Measurements from ENCODE around the gene ZNF527. TPM values are rescaled to one million over a fixed set of nuclear protein-coding genes. Genes with fewer than 3 reads are reported as not detected.

The ZNF527 gene
- total and polyA plus RNA-seq, 9 of the 15 experiments (the other 6 are each of a cell fraction or from before 2014, with no cell fraction given), result 0.18 to 1.4 (median 0.86) TPM

DNA sequence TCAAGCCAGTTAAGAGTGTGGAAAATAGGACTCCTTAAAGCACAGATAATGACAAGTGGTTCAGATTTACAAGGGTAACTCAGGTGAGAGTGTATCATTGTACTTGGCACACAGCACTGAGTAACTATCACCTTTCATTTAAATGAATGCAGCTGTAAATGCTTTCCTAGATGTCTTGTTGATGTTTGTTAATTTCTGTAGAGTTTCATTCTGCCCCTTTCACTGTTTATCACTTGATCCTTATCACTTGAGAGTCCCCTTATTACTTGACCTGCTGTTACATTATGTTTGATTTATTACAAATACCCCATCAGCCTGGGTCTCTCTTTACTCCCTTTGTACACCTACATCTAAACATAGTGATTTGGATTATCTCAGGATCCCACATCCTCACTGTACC, 38.1 kb upstream of the ZNF527 start (continued):
- TF ChIP-seq ZNF696 (CRISPR knock-in tag; conservative IDR thresholded peaks at IDR 0.05), result no peak

DNA sequence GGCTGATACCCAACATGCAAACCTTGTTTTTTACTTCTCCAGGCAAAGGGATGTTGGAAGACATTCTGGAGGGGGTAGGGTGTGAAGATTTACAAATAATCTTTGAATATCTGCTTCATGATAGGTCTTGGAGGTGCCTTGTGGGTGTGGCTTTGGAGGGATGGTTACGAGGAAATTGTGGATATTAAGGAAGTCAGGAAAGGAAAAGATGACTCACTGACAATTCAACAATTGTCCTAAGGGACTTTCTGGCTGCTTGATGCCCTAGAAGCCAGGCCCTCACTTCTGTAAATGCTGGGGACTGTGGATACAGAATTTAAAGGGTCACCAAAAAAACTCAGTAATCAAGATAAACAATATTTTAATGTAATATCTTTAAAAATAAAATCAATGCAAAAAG, 37.4 kb upstream of the ZNF527 start:
- no peaks in the 10 kb centered on the region for H3K9me1 ChIP-seq (ENCODE audit: control insufficient read depth, insufficient read depth, low read length)
- CTCF ChIA-PET (ENCODE audit: low intra/inter-chr PET ratio), result no interaction called here
- no peak overlapping the region for H3K4me3 ChIP-seq
- H3K27ac ChIP-seq (ENCODE audit: extremely low read depth, low read depth, low read length), result no peak overlapping the region
- no peak overlapping the region for H3K4me2 ChIP-seq (ENCODE audit: insufficient read depth, low read length)
- no peaks in the 10 kb centered on the region for H3K27me3 ChIP-seq (ENCODE audit: control insufficient read depth in 2 of 2, insufficient read depth in 2 of 2, low read length in 2 of 2)
- no peaks in the 10 kb centered on the region for H3K36me3 ChIP-seq (ENCODE audit: control insufficient read depth, insufficient read depth, low read length)
- no peak overlapping the region for H3K9ac ChIP-seq (ENCODE audit: insufficient read depth in 1 of 2, low read depth in 2 of 2, low read length in 2 of 2)
- no peak for DNase-seq (ENCODE audit: extremely low read depth in 1 of 4, low spot score in 3 of 4)
- 11% methylated on average over 1 of the region's 1 CpG for WGBS (ENCODE audit: insufficient coverage, low coverage, missing lambda C conversion rate)
- no peak overlapping the region for H2AFZ ChIP-seq (ENCODE audit: low read depth, low read length)
- no TSS peak for BruUV-seq (replicated peaks)
- POLR2A ChIA-PET, result no interaction called here
- H4K20me1 ChIP-seq (replicated peaks; ENCODE audit: control insufficient read depth, insufficient read depth, low read length), result no peaks in the 10 kb centered on the region
- ATAC-seq, result no peak
- H3K9me3 ChIP-seq (replicated peaks; ENCODE audit: control insufficient read depth, insufficient read depth, low read depth, low read length), result no peaks in the 10 kb centered on the region; the same call in 1 of the 2 replicates
- in situ Hi-C loops (cut with MboI) (no loop called here), intact Hi-C loops (cut with micrococcal nuclease) (no loop called here)
- no peaks in the 10 kb centered on the region for H3K79me2 ChIP-seq (ENCODE audit: control insufficient read depth, insufficient read depth, low read length)
- H3K4me1 ChIP-seq (replicated peaks in 1 of 2; ENCODE audit: control insufficient read depth in 2 of 2, insufficient read depth in 2 of 2, low read length in 2 of 2), result no peaks in the 10 kb centered on the region
- no peak for FAIRE-seq
- TF ChIP-seq KAT8 (IDR thresholded peaks at IDR 0.05; ENCODE audit: low read depth) (no peak), GABPA (tag; conservative IDR thresholded peaks at IDR 0.05; ENCODE audit: low read depth) (no peak), SRSF7 (optimal IDR thresholded peaks at IDR 0.05; ENCODE audit: low read depth, low read length) (no peak), STAT5B (CRISPR knock-in tag; IDR thresholded peaks at IDR 0.05) (no peak), SMARCB1 (IDR thresholded peaks at IDR 0.05; ENCODE audit: insufficient read length, low read depth) (no peak), SIRT6 (IDR thresholded peaks at IDR 0.05; ENCODE audit: low read depth, low read length) (no peak), ZNF3 (CRISPR knock-in tag; IDR thresholded peaks at IDR 0.05) (no peak), PHTF2 (CRISPR knock-in tag; IDR thresholded peaks at IDR 0.05) (no peak)
- TF ChIP-seq, protein P1, sequence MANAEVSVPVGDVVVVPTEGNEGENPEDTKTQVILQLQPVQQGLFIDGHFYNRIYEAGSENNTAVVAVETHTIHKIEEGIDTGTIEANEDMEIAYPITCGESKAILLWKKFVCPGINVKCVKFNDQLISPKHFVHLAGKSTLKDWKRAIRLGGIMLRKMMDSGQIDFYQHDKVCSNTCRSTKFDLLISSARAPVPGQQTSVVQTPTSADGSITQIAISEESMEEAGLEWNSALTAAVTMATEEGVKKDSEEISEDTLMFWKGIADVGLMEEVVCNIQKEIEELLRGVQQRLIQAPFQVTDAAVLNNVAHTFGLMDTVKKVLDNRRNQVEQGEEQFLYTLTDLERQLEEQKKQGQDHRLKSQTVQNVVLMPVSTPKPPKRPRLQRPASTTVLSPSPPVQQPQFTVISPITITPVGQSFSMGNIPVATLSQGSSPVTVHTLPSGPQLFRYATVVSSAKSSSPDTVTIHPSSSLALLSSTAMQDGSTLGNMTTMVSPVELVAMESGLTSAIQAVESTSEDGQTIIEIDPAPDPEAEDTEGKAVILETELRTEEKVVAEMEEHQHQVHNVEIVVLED (CRISPR knock-in tag; IDR thresholded peaks at IDR 0.05), result no peak
- TF ChIP-seq, protein P2, sequence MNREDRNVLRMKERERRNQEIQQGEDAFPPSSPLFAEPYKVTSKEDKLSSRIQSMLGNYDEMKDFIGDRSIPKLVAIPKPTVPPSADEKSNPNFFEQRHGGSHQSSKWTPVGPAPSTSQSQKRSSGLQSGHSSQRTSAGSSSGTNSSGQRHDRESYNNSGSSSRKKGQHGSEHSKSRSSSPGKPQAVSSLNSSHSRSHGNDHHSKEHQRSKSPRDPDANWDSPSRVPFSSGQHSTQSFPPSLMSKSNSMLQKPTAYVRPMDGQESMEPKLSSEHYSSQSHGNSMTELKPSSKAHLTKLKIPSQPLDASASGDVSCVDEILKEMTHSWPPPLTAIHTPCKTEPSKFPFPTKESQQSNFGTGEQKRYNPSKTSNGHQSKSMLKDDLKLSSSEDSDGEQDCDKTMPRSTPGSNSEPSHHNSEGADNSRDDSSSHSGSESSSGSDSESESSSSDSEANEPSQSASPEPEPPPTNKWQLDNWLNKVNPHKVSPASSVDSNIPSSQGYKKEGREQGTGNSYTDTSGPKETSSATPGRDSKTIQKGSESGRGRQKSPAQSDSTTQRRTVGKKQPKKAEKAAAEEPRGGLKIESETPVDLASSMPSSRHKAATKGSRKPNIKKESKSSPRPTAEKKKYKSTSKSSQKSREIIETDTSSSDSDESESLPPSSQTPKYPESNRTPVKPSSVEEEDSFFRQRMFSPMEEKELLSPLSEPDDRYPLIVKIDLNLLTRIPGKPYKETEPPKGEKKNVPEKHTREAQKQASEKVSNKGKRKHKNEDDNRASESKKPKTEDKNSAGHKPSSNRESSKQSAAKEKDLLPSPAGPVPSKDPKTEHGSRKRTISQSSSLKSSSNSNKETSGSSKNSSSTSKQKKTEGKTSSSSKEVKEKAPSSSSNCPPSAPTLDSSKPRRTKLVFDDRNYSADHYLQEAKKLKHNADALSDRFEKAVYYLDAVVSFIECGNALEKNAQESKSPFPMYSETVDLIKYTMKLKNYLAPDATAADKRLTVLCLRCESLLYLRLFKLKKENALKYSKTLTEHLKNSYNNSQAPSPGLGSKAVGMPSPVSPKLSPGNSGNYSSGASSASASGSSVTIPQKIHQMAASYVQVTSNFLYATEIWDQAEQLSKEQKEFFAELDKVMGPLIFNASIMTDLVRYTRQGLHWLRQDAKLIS (CRISPR knock-in tag; IDR thresholded peaks at IDR 0.05), result no peak

All from K562 (cell line).